Kidney capillary endothelial cell (primary cell): ENCODE results near the gene GPBP1L1.

Source experiments
- DNase-seq: peaks from one replicate; pipeline ENCODE4 v3.0.0-alpha.2; 2018; ENCODE audit warnings: low spot score

The GPBP1L1 gene

DNA sequence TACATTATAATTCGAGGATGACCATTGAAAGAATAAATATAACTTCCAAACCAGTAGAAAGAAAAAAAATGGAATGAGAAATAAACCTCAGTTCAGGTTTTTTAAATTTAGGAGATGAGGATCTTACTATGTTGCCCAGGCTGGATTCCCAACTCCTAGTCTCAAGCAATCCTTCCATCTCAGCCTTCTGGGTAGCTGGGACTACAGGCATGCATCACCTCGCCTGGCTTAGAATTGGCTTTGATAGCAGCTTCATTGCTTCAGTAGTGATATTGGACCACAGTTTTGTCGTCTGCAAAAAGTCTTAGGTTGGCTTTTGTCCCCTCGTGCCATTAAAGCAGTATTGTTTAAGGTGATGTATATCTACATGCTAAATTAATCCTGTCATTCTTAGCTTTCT is 99.6 kb downstream of the GPBP1L1 start:
- no peak for DNase-seq

DNA sequence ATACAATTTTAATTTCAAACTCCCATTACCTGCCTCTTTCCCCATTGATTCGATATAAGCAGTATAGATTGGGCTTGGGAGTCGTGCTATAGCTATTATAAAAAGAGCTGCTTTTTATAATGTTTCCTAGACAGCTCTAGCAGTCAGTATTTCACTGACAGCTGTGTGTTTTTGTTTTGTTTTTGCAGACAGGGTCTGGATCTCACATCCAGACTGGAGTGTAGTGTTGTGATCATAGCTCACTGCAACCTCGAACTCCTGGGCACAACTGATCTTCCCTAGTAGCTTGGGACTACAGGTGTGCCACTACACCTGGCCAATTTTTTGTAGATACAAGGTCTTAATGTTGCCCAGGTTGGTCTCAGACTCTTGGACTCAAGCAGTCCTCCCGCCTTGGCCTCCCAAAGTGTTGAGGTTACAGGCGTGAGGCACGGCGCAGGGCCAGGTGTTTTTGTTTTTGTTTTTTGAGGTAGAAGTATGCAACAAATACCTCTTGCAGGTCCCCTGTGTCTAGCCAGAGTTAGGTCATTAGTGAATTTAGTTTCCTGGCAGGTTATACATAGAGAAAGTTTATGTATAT is 100.7 kb downstream of the GPBP1L1 start:
- DNase-seq: no peak

DNA sequence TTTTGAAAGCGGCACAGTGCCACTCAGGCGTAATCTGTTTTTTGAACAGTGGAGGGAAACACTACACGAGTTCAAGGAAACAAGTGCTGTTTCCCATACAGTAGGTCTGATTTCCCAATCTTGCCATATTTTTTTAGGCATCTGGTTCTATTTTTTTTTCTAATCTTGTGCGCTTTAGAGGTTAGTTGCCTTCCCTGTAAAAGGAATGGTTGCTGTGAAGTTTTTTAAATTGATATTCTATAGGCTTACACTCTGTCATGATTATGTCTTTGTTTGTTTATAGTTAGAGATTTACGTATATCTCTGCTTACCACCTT is 101.3 kb downstream of the GPBP1L1 start:
- DNase-seq: no peak

DNA sequence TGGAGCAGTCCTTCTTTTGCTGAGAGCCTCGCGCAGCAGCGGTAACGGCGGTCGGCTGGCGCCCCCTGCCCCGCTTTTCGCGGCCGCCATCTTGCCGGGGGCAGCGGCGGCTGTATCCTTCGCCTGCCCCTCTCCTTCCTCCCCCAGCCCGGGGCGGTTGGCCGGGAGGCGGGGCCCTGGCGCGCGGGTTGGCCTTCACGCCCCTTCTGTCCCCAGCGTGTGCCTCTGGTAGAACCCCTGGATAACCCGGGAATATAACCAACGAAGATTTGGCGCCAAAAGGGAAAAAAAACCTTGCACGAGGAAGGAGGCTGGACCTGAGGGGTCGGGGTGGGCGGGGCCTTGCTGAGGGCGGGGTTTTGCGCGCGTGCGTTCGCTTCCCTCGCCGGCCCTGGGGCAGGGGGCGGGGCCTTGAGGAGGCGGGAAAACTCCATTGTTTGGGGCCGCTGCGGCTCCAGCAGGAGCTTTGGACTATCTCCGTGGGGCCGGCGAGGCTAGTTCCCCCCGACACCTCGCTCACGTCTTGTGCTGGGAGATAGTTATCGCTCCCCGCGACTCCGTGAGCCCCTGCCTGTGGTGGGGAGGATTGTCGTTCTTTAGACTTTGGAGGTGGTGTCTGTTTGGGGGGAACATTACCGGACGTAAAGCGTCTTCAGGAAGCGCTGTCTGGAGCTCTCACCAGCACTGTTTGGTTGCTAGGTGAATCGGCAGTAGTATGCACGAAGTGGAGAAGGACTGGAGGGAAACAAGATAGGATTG is 101.8 kb downstream of the GPBP1L1 start:
- peak; percentile 85 for DNase-seq

DNA sequence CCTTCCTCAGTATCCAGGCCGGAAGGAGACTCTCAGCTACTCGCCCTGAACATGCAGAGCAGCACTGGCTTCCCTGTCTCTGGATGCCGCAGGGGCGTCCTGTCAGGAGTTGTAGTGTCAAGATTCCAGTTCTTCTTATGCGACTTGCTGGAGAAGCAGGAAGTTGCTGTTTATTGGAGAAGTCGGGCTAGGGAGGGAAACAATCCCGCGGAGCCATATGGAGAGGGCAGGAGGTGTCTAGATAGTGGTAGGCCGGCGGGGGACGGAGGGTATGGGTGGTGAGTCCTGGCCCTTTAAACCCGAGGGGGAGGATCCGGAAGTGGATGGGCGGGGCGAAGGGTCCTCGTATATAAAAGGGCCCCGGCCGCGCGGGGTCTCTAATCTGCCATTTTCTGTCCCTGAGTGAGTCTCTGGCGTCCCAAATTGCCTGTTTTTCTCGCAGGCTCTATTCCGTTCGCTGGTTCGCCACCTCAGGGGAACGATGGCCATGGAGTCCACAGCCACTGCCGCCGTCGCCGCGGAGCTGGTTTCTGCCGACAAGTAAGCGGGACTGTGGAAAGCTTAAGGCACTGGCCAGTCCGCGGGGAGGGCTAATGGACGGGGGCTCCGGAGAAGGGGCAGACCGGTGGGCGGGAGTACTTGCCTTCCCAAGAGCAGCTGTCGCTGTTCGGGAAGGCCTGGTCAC is 102.5 kb downstream of the GPBP1L1 start, which contains the start of gene NASP:
NASP (plus strand) TSS at position 376 of the 685 bp plus-strand sequence; CDS start at position 482, 106 bp downstream.
- peak; percentile 79 for DNase-seq

DNA sequence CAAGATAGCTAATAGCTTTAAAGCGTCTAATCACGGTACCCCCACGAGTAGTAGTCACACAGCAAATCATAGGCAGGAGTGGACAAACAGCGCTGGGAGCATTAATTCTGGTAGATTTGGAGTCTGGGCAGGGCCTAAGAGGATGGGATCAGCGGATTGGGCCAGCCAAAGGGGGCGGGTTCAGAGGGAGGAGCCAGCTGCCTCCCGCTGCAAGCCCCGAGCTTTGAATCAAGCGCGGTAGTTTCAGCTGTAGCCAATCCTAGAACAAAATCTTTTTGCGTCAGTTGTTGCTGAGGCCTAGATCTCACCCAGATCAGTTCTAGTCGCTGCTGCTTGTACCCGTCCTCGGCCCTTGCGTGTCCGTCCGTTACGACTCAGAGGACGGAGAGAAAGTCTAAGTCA is 103.1 kb downstream of the GPBP1L1 start:
- peak; percentile 91 for DNase-seq
